Uterus (tissue), 2 donors: Measurements from ENCODE around the gene ALKBH3.

Source experiments
- POLR2A ChIP-seq, 2 donors: fragments of 450-650 bp; IDR thresholded peaks; one replicate each; pipeline ENCODE4 v1.6.1; 2016; ENCODE audit warnings: antibody characterized with exemption in 2 of 2, mild to moderate bottlenecking in 1 of 2, moderate library complexity in 1 of 2
- TF ChIP-seq, protein P1 (sequence below), 4 experiments: fragments of 200-600 bp in 2 of 4; fragments of 450-650 bp in 2 of 4; sonication (generic) in 2 of 4; IDR thresholded peaks; one replicate each; pipeline ENCODE4 v1.5.1; 2016 to 2019; ENCODE audit warnings: antibody characterized with exemption in 4 of 4, mild to moderate bottlenecking in 2 of 4, moderate library complexity in 1 of 4

DNA sequence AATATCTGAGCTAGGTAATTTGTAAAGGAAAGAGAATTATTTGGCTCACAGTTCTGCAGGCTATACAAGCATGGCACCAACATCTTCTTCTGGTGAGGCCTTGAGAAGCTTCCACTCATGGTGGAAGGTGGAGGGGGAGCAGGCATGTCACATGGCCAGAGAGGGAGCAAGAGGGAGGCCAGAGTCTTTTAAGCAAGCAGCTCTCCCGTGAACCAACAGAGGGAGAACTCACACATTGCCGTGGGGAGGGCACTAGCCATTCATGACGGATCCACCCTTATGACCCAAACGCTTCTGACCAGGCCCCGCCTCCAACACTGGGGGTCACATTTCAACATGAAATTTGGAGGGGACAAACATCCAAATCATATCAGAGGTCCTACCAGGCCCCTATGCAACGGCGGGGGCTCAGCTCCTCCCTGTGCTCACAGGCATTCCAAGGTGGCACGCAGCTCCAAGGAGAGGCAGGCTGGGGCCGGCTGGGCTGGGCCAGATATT lies 66.4 kb downstream of the ALKBH3 start:
- TF ChIP-seq, protein P1, sequence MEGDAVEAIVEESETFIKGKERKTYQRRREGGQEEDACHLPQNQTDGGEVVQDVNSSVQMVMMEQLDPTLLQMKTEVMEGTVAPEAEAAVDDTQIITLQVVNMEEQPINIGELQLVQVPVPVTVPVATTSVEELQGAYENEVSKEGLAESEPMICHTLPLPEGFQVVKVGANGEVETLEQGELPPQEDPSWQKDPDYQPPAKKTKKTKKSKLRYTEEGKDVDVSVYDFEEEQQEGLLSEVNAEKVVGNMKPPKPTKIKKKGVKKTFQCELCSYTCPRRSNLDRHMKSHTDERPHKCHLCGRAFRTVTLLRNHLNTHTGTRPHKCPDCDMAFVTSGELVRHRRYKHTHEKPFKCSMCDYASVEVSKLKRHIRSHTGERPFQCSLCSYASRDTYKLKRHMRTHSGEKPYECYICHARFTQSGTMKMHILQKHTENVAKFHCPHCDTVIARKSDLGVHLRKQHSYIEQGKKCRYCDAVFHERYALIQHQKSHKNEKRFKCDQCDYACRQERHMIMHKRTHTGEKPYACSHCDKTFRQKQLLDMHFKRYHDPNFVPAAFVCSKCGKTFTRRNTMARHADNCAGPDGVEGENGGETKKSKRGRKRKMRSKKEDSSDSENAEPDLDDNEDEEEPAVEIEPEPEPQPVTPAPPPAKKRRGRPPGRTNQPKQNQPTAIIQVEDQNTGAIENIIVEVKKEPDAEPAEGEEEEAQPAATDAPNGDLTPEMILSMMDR (IDR thresholded peaks at IDR 0.05): peak; percentile 11 to 48 (median 30)
- TF ChIP-seq POLR2A (IDR thresholded peaks at IDR 0.05): peak in 1 of 2 donors; percentile 12
